ENCODE measurements around the gene PRPF40A. TPM values are rescaled to one million over a fixed set of nuclear protein-coding genes. Genes with fewer than 3 reads are reported as not detected.

Gene PRPF40A
- total and polyA plus RNA-seq, 9 of the 15 experiments (the other 6 are each of a cell fraction or from before 2014, with no cell fraction given), result 168 to 304 (median 264) TPM

DNA sequence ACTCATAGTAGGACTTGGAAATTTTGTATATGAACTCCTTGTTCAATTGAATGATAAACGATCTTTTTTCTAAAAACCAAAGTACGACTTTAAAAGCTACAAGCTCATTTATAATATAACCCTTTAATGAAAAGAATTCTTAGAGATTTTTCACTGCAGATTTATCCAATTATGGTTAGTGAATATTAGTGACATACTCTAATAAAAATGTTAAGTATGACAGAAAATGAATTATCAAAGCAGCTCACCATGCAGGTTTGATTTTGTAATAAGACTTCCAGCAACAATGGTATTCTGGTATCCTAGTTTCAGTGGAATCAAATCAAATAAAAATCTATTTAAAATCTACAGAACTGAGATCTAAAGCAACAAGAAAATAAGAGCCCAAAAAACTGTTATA, 38.5 kb downstream of the PRPF40A start:
- ChIA-PET CTCF (ENCODE audit: low intra/inter-chr PET ratio) (no interaction called here), POLR2A (no interaction called here)
- Histone ChIP-seq H2AFZ (ENCODE audit: low read depth, low read length) (no peak overlapping the region), H3K9me3 (replicated peaks; ENCODE audit: control insufficient read depth, insufficient read depth, low read depth, low read length) (no peaks in the 10 kb centered on the region), H3K4me1 (replicated peaks in 1 of 2; ENCODE audit: control insufficient read depth in 2 of 2, insufficient read depth in 2 of 2, low read length in 2 of 2) (no peaks in the 10 kb centered on the region), H4K20me1 (replicated peaks; ENCODE audit: control insufficient read depth, insufficient read depth, low read length) (no peaks in the 10 kb centered on the region), H3K27ac (ENCODE audit: extremely low read depth, low read depth, low read length) (no peak overlapping the region), H3K79me2 (ENCODE audit: control insufficient read depth, insufficient read depth, low read length) (peaks cover 19% of the 10 kb centered on the region), H3K4me3 (no peak overlapping the region), H3K4me2 (ENCODE audit: insufficient read depth, low read length) (no peak overlapping the region), H3K27me3 (ENCODE audit: control insufficient read depth in 2 of 2, insufficient read depth in 2 of 2, low read length in 2 of 2) (no peaks in the 10 kb centered on the region), H3K36me3 (ENCODE audit: control insufficient read depth, insufficient read depth, low read length) (peaks cover 97% of the 10 kb centered on the region), H3K9me1 (ENCODE audit: control insufficient read depth, insufficient read depth, low read length) (no peaks in the 10 kb centered on the region), H3K9ac (ENCODE audit: insufficient read depth in 1 of 2, low read depth in 2 of 2, low read length in 2 of 2) (no peak overlapping the region)
- WGBS (ENCODE audit: insufficient coverage, low coverage, missing lambda C conversion rate), result 94% methylated on average over 2 of the region's 2 CpGs
- BruUV-seq (replicated peaks), result no TSS peak
- no peak for FAIRE-seq
- in situ Hi-C loops (cut with MboI), result no loop called here
- no peak for ATAC-seq
- intact Hi-C loops (cut with micrococcal nuclease), result no loop called here
- DNase-seq (ENCODE audit: extremely low read depth in 1 of 4, low spot score in 3 of 4), result no peak
- TF ChIP-seq RBFOX2 (IDR thresholded peaks at IDR 0.05; ENCODE audit: low read depth, low read length) (no peak), SIRT6 (IDR thresholded peaks at IDR 0.05; ENCODE audit: low read depth, low read length) (no peak), ARNT (IDR thresholded peaks at IDR 0.05) (no peak), NONO (IDR thresholded peaks at IDR 0.05; ENCODE audit: low read depth in 2 of 2, low read length in 1 of 2) (no peak), PRPF4 (IDR thresholded peaks at IDR 0.05; ENCODE audit: insufficient read depth, low read depth, low read length, poor library complexity, severe bottlenecking) (no peak), ZNF696 (CRISPR knock-in tag; conservative IDR thresholded peaks at IDR 0.05) (no peak), ASH1L (IDR thresholded peaks at IDR 0.05; ENCODE audit: borderline replicate concordance, low read depth, partially characterized antibody) (no peak), POLR2H (tag; IDR thresholded peaks at IDR 0.05; ENCODE audit: low read depth) (no peak), MXI1 (IDR thresholded peaks at IDR 0.05; ENCODE audit: low read depth, low read length) (no peak), CBX1 (IDR thresholded peaks at IDR 0.05; ENCODE audit: low read depth) (no peak), TFAM (CRISPR knock-in tag; conservative IDR thresholded peaks at IDR 0.05) (no peak), KLF10 (CRISPR knock-in tag; IDR thresholded peaks at IDR 0.05) (no peak), EHMT2 (IDR thresholded peaks at IDR 0.05) (no peak)
- TF ChIP-seq, protein P1, sequence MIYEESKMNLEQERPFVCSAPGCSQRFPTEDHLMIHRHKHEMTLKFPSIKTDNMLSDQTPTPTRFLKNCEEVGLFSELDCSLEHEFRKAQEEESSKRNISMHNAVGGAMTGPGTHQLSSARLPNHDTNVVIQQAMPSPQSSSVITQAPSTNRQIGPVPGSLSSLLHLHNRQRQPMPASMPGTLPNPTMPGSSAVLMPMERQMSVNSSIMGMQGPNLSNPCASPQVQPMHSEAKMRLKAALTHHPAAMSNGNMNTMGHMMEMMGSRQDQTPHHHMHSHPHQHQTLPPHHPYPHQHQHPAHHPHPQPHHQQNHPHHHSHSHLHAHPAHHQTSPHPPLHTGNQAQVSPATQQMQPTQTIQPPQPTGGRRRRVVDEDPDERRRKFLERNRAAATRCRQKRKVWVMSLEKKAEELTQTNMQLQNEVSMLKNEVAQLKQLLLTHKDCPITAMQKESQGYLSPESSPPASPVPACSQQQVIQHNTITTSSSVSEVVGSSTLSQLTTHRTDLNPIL (CRISPR knock-in tag; IDR thresholded peaks at IDR 0.05), result no peak
- TF ChIP-seq, protein P2, sequence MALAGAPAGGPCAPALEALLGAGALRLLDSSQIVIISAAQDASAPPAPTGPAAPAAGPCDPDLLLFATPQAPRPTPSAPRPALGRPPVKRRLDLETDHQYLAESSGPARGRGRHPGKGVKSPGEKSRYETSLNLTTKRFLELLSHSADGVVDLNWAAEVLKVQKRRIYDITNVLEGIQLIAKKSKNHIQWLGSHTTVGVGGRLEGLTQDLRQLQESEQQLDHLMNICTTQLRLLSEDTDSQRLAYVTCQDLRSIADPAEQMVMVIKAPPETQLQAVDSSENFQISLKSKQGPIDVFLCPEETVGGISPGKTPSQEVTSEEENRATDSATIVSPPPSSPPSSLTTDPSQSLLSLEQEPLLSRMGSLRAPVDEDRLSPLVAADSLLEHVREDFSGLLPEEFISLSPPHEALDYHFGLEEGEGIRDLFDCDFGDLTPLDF (CRISPR knock-in tag; IDR thresholded peaks at IDR 0.05), result no peak
- TF ChIP-seq, protein P3, sequence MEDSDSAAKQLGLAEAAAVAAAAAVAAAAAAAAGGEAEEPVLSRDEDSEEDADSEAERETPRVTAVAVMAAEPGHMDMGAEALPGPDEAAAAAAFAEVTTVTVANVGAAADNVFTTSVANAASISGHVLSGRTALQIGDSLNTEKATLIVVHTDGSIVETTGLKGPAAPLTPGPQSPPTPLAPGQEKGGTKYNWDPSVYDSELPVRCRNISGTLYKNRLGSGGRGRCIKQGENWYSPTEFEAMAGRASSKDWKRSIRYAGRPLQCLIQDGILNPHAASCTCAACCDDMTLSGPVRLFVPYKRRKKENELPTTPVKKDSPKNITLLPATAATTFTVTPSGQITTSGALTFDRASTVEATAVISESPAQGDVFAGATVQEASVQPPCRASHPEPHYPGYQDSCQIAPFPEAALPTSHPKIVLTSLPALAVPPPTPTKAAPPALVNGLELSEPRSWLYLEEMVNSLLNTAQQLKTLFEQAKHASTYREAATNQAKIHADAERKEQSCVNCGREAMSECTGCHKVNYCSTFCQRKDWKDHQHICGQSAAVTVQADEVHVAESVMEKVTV (CRISPR knock-in tag; IDR thresholded peaks at IDR 0.05), result no peak
- TF ChIP-seq, protein P4, sequence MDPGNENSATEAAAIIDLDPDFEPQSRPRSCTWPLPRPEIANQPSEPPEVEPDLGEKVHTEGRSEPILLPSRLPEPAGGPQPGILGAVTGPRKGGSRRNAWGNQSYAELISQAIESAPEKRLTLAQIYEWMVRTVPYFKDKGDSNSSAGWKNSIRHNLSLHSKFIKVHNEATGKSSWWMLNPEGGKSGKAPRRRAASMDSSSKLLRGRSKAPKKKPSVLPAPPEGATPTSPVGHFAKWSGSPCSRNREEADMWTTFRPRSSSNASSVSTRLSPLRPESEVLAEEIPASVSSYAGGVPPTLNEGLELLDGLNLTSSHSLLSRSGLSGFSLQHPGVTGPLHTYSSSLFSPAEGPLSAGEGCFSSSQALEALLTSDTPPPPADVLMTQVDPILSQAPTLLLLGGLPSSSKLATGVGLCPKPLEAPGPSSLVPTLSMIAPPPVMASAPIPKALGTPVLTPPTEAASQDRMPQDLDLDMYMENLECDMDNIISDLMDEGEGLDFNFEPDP (CRISPR knock-in tag; IDR thresholded peaks at IDR 0.05), result no peak
- TF ChIP-seq, protein P5, sequence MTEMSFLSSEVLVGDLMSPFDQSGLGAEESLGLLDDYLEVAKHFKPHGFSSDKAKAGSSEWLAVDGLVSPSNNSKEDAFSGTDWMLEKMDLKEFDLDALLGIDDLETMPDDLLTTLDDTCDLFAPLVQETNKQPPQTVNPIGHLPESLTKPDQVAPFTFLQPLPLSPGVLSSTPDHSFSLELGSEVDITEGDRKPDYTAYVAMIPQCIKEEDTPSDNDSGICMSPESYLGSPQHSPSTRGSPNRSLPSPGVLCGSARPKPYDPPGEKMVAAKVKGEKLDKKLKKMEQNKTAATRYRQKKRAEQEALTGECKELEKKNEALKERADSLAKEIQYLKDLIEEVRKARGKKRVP (CRISPR knock-in tag; IDR thresholded peaks at IDR 0.05), result no peak
